ENCODE data around the gene SNX13.

DNA sequence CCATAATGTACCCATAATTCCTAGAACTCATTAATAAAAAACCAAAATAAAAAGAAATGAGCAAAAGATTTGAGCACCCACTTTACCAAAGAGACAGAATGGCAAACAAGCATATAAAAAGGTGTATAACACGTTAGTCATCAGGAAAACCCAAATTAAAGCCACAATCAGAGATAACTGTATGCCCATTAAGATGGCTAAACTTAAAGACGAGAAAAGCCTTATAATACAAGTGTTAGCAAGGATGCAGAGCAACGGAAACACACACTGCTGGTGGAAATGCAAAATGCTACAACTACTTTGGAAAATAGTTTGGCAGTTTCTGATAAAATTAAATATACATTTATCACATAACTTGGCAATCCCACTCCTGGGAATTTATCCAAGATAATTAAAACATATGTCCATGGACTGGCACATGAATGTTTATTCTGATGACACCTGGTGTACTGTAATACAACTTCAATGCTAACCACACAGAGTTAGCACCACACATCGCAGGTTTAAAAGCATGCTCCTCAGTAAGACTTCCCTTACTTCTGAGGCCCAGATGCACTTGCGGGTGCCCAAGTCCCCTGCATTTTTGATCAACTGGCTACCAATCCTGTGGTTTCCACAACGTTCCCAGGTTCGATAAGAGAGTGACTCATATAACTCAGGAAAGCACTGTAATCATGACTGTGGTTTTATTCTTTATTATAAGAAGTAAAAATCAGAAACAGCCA lies 158.6 kb downstream of the SNX13 start:
- TF ChIP-seq, protein P1, sequence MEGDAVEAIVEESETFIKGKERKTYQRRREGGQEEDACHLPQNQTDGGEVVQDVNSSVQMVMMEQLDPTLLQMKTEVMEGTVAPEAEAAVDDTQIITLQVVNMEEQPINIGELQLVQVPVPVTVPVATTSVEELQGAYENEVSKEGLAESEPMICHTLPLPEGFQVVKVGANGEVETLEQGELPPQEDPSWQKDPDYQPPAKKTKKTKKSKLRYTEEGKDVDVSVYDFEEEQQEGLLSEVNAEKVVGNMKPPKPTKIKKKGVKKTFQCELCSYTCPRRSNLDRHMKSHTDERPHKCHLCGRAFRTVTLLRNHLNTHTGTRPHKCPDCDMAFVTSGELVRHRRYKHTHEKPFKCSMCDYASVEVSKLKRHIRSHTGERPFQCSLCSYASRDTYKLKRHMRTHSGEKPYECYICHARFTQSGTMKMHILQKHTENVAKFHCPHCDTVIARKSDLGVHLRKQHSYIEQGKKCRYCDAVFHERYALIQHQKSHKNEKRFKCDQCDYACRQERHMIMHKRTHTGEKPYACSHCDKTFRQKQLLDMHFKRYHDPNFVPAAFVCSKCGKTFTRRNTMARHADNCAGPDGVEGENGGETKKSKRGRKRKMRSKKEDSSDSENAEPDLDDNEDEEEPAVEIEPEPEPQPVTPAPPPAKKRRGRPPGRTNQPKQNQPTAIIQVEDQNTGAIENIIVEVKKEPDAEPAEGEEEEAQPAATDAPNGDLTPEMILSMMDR (IDR thresholded peaks at IDR 0.05) = no peak
- no peak for TF ChIP-seq POLR2A (IDR thresholded peaks at IDR 0.05)
